ENCODE data around the gene DOCK9.

DOCK9 gene

GRCh38 chr13:98997011-98997730 lies 19.3 kb upstream of the DOCK9 start:
- no peak for DNase-seq

GRCh38 chr13:98996046-98996445 lies 18.2 kb upstream of the DOCK9 start:
- DNase-seq = no peak

DNA sequence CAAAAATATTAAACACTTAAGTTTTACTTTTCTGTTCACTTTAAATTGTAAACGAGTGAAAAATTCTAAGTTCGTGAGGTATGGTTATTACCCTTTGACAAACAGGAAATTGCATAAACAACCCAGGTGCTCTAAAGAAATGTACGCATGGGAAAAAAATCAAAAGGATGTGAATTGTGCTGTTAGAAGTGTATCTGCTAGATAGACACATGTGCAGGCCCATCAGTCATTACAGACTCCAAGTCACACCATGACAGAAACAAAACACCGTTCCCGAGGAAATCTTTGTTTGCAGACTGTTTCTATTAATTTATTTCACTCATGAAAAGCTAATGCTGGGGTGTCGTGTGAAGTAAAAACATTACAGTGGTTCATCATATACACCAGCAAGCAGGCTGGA lies 17.0 kb upstream of the DOCK9 start:
- no peak for DNase-seq

GRCh38 chr13:98994080-98994479 lies 16.2 kb upstream of the DOCK9 start:
- no peak for DNase-seq

DNA sequence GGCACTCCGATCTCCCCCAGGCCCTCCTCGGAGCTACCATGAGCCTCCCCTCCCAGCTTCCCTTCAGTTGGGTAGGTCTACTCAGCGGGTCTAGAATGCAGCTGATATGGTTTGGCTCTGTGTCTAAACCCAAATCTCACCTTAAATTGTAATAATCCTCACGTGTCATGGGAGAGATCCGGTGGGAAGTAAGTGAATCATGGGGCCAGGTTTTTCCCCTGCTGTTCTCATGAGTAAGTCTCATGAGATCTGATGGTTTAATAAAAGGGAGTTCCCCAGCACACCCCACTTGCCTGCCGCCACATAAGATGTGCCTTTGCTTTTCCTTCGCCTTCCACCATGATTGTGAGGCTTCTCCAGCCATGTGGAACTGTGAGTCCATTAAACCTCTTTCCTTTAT lies 14.5 kb upstream of the DOCK9 start:
- no peak for DNase-seq

DNA sequence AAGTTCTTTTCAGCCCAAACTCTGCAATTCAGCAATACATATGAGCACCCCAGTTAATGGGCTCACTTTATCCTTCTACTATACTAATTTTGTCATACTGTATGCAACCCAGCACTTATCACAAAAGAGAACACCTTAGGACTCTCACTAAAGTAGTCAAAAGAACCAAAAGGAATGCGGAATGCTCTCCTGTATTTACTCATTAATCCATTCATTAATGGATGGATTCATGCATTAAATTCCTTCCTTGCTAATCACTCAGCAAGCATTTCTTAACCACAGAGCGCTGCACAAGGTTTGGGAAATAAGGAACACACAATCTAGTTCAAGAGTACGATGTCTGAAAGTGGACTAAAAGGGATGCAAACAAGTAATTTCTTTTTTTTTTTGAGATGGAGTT lies 12.8 kb upstream of the DOCK9 start:
- DNase-seq = no peak

- DNase-seq = no peak
Observed at GRCh38 chr13:98989469-98990235, 11.8 kb upstream of the DOCK9 start.

DNA sequence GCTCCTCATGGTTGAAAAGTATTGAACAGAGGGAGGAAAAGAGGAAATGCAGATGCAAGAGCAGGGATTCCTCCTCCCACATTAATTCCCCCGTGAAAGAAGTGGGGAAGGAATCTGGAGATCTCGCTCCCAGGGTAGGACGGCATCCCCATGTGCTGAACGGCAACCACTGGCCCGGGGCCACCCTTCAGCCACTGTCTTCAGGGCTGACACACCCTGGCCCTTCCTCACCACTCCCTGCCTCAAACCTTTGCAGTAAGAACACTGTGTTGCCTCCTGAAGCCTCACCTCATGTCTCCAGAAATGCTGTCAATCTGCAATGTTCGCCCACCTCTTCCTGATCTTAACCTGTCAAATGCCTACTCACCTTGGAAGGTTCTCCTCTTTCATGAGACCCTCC lies 10.9 kb upstream of the DOCK9 start:
- no peak for DNase-seq

- DNase-seq = no peak
Observed at GRCh38 chr13:98988277-98988676, 10.4 kb upstream of the DOCK9 start.

GRCh38 chr13:98987275-98987674 lies 9.4 kb upstream of the DOCK9 start:
- DNase-seq = no peak

DNA sequence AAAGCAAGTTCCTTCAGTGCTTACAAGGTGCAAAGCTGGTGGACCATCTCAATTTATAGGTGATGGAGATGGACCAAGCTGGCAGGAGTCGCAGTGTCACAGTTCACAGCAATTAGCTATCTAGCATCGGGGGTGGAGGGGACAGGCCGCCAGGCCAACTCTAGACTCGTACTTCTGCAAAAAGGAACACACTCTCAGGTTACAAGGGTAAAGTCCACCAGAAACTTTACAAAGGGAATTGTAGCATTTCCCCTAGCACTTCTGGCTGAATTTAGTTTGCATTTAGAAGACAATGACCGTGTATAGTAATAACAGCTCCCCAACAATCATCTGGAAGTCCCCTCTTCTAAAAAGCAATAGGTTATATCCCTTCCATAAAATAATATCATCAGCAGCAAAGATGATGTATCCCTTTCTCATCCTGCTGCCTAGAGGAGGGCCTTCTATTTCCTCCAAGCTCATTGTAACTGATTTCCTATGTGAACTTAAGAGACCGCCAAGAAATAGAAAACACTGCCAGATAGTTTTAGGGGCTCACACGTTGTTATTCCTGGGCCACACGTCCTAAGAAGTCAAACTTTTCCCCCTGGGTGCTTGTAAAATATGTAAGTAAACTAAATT lies 8.5 kb upstream of the DOCK9 start:
- no peak for DNase-seq

DNA sequence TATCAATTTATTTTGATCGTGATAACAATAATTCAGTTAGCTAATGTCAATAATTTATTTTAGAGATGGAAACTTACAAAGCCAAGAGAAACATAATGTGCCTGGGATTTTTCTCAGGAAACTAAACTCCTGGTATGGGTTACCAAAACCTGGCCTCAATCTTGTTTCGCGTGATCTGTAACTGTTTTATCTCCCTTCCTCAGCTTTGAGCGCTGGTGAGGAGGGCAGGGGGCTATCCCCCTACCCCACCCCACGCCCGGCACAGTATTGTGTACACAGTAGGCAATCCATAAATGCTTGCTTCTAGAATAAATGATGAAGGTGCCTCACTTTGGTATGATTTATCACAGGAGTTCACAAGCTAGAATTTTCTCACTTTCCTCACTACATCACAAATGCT lies 7.7 kb upstream of the DOCK9 start:
- no peak for DNase-seq

DNA sequence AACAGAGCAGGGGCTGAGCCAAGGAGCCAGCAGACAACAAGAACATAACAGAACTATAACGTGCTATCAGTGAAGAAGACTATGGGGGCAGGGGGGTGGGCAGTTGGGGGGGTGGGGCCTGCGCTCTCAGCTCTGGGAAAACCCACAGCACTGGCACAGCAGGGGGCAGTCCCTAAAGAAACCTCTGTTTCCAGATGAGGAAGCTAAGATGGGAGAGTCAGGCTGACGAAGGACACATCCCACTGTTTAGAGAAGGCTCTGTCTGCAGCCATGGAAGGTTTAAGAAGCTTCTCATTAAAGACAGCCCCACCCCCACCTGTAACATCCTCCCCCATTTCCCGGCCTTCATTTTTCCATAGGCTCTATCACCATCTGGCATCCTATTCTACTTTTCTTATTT lies 7.1 kb upstream of the DOCK9 start:
- DNase-seq = no peak

DNA sequence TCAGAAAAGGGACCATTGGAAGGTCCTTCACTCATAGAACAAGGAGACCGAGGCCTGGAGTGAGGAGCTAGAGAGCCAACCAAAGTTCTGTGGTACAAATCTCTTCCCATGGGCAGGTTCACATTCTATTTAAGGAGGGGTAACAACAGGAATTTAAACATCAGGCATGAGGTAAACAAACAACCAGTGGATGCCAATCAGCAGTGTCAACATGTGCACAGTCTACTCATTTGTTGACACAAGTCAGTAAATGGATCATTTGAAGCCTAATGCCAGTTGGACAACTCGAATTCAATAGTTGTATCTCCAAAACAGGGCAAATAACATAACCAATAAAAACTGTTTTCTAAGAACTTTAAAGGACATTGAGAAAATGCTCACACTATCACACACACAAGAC lies 6.3 kb upstream of the DOCK9 start:
- DNase-seq = no peak

- no peak for DNase-seq
Observed at GRCh38 chr13:98983182-98983581, 5.3 kb upstream of the DOCK9 start.

GRCh38 chr13:98981369-98982080 lies 3.7 kb upstream of the DOCK9 start:
- DNase-seq = no peak

DNA sequence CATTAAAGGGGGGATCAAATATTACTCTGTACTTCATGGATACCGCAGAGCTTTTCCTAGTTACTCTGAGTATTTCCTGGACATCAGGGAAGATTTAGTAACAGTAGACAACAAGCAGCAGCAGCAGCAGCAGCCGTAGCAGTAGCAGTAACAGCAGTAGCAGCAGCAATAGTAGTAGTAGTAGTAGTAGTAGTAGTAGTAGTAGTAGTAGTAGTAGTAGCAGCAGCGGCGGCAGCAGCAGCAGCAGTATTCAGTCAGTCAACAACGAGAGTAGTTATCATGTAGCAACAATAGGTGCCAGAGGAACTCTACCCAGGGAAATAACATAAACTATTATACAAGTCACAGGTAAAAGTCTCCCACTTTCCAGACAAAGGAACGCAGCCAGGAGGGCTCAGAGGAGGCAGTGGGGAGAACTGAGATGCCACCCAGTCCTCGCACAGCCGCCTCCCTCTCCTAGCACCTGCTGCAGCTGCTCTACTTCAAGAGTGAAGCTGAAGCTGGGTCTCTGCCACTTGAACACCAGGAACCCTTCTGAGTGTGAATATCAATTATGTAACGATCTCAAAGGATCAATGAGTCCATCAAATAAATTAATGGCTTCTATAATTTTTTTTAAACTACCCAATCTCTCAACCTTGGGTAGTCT lies 1.3 kb upstream of the DOCK9 start:
- no peak for DNase-seq

- DNase-seq = no peak
Observed at GRCh38 chr13:98978280-98978679, 416 bp upstream of the DOCK9 start.

GRCh38 chr13:98976941-98977340 lies 923 bp downstream of the DOCK9 start:
- no peak for DNase-seq

DNA sequence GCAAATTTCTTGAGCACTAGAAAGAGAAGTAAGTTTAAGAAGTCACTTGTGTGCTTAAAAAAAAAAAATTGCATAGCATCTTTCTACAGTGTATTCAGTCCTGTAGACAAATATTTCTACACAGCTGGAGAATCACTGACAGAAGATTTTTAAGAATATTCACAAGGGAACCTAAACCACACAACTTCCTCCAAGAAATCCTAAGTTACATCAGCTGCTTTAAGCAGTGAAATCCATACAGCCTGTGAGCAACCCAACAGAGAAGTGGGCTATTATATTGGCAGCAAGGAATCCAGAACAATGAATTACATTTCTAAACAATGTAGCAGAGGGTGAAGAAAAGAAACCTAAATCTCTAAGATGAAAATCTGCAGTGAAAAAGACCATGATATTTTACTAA lies 1.5 kb downstream of the DOCK9 start:
- DNase-seq = no peak

DNA sequence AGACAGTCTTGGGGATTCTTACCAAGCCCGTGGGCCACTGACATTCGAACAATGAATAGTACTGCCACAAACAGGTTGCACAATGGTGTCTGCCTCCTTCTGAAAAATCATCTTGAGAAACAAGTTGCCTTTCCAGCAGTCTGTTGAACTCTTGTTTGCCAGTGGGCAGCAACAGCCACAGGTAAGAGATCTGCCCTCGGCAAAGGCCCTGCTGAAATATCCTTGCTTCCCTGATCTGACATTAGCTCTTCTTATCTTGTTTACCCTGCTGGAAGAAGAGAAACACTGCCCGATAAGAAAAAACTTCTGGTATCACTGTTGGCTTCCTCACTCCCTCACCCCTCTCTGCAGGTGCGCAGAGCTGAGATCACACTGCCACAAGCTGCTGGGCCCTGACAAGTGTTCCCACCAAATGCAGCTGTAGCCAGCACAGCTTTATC lies 2.0 kb downstream of the DOCK9 start:
- no peak for DNase-seq

GRCh38 chr13:98974053-98974452 lies 3.8 kb downstream of the DOCK9 start:
- no peak for DNase-seq

GRCh38 chr13:98972627-98973026 lies 5.2 kb downstream of the DOCK9 start:
- DNase-seq = no peak
